KOPT-K1 (cell line): Measurements from ENCODE around the gene SYNGR3.

ENCODE experiments used
- H3K27ac ChIP-seq: fragments of 200-600 bp; sonication (generic); 2 replicates; pipeline ENCODE4 v1.5.1; 2016; ENCODE audit warnings: antibody characterized with exemption, mild to moderate bottlenecking, low read depth, low read length; ENCODE audit not compliant: poor library complexity, severe bottlenecking
- H3K36me3 ChIP-seq: fragments of 200-600 bp; sonication (generic); 2 replicates; pipeline ENCODE4 v1.5.1; 2017; ENCODE audit warnings: antibody characterized with exemption, mild to moderate bottlenecking, low read length, moderate library complexity; ENCODE audit not compliant: insufficient read depth
- H3K9me3 ChIP-seq: fragments of 200-600 bp; sonication (generic); 2 replicates; pipeline ENCODE4 v1.5.1; 2017; ENCODE audit warnings: antibody characterized with exemption, low read length, mild to moderate bottlenecking; ENCODE audit not compliant: insufficient read depth, poor library complexity, severe bottlenecking

The SYNGR3 gene

DNA sequence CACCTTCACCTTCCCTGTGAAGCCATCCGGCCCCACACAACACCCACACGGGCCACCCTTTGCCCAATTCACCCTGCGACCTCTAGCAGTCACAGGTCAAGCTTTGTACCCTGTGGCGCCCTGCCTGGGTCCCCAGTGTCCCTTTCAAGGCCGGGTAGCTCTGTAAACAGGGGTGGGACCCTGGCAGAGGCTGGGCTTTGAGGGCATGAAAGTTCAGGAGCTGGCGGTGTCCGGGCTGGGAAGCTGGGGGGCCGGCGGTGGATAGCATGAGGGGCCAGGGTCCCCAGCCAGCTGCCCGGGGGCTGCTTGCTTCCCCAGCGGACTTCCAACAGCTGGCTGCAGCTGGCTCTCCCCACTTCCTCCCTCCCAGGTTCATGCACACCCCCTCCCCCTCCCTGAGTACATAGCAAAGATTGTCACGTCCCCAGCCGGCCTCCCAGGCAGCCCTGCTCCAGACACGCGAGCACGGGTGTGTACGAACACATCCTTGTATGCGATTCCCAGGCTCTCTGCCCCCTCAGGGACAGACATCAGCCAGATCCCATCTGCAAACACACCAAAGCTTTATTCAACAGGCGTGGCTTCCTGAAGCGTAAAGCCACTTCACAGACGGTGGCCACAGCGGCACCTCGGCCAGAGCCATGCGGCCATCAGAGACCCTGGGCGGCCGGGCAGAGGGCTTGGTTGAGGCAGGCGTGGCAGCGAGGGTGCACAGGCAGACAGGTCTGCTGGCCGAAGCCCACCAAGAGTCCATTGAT is 49.7 kb downstream of the SYNGR3 start:
- Histone ChIP-seq H3K36me3 (peaks cover 8% of the 10 kb centered on the region; the same call in 1 of the 2 replicates), H3K9me3 (no peaks in the 10 kb centered on the region), H3K27ac (no peak overlapping the region)

DNA sequence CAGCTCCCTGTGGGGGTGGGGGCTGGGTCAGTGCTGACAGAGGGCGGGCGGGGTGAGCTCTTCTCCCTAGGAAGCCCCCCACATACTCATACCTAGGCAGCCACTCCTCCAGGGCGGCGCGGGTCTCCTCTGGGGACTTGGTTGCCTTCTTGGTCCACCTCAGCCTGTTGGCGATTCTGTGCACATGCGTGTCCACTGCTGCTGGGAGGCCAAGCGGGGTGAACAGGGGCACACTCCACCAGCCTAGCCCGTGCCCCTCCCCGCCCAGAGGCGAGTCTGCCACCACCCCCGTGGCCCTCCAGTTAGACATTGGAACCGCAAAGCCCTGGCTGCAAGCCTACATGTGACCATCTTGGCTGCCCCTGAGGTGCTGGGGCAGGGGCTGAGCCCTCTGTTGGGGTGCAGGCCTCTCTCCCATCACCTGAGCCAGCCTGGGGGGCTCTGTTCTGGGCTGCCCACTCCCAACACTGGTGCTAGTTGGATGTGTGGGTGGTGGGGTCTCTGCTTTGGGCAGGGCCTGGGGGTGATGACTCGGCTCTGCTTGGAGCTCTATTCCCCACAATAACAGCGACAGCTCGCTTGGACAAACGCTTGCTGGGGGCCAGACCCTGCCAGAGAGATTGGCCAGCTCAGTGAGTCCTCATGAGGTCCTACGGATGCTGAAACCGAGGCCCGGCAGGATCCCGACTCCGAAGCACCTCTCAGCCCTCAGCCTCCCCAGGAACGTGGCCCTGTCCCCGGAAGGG is 50.4 kb downstream of the SYNGR3 start:
- Histone ChIP-seq H3K36me3 (peaks cover 8% of the 10 kb centered on the region; the same call in 1 of the 2 replicates), H3K27ac (no peak overlapping the region), H3K9me3 (no peaks in the 10 kb centered on the region)

DNA sequence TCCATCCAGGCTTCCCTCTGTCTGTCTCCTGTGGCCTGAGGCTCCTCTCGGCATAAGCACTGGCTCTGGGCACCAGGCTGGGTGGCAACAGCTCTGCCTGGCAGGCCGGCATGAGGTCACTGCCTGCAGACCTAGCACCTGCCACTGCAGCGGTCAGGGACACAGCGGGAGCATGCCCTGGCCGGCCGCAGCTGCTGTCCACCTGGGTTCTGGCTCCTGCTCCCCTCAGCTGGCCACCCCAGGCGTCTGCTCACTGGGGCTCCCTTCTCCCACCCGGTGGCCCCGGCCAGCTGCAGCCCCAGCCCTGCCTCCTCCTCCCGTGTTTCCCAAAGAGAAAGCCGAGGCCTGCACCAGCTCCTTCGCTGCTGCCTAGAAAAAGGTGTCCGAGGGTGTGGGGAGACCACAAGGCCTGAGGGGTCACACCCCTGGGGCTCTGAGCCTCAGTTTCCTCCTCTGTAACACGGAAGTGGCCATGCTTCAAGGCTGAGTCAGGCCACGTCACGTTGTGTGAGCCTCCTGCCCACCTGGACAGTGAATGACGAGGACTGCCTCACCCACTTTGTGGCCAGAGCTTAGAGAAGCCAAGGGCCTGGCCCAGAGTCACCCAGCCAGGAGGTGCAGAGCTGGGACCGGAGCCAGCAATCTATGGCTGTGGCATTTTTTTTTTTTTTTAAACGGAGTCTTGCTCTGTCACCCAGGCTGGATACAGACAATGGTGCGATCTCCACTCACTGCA is 51.2 kb downstream of the SYNGR3 start:
- Histone ChIP-seq H3K9me3 (no peaks in the 10 kb centered on the region), H3K27ac (no peak overlapping the region), H3K36me3 (peaks cover 8% of the 10 kb centered on the region; the same call in 1 of the 2 replicates)

DNA sequence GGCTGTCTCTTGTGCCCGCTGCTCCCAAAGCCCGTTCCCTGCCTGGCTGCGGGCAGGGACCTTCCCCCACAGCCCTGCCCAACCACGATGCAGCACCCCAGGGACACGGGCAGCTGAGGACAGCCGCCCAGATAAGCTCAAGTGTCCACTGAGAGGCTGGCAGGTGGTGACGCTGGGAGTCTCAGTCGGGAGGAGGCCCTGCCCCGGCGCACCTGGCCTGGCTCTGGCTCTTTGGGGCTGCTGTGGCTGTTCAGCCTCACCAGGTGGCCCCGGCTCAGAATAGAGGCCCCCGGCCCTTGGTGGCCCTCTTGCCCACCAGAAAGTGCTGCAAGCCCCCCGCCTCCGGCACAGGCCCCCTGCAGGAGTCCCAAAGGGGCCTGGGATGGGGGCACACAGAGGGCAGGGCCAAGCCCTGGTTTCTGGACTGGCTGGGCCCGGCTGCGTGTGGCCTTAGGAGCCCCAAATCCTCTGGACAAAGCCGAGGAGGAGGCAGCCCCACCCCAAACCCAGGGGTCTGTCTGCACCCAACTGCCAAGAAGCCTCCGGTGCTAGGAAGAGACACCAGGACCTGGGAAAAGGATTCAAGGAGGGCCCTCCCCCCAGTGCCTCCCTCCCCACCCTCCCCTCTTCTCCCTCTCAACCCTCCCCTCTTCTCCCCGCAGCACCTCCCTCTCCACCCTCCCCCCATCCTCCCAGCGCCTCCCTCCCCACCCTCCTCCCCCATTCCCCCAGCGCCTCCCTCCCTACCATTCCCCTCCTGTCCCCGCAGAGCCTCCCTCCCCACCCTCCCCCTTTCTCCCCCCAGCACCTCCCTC is 52.6 kb downstream of the SYNGR3 start:
- no peaks in the 10 kb centered on the region for H3K9me3 ChIP-seq
- no peak overlapping the region for H3K27ac ChIP-seq
- peaks cover 8% of the 10 kb centered on the region; the same call in 1 of the 2 replicates for H3K36me3 ChIP-seq

DNA sequence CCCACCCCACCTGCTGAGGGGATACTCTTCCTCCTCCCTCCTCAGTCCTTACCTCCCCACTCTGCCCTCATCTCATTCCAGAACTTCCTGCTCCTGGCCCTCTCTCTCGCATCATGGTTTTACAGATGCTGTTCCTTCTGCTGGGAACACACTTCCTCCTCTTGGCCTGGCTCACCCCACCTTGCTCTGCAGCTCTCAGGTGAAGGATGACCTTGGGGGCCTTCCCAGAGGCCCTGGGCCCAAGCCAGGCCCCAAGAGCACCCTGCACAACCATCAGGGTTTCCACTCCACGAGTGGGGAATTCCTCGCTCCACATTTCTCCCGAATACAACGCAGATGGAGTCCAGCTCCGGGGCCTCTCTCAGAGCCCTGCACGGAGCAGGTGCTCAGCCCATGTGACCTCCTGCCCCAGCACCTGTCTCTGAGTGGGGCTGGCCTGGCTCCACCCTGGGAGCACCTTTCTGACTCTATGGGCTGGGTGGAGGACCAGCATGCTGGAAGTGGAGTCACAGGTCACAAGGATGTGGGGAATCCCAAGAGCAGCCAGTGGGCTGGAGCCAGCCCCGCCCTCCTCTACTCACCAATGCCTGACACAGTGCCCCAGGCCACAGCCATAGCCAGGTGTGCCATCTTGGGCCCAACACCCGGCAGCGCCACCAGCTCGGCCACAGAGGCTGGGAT is 53.4 kb downstream of the SYNGR3 start:
- peaks cover 8% of the 10 kb centered on the region; the same call in 1 of the 2 replicates for H3K36me3 ChIP-seq
- H3K9me3 ChIP-seq: no peaks in the 10 kb centered on the region
- H3K27ac ChIP-seq: no peak overlapping the region
